Measurements from ENCODE around the gene ARID1A. TPM values are rescaled to one million over a fixed set of nuclear protein-coding genes. Genes with fewer than 3 reads are reported as not detected.
A peak's percentile ranks its signal among the peaks of the same experiment; 100 is the strongest.
"Not testable (repeated sequence)": the region's sequence is repeated elsewhere in the genome, so short reads cannot be mapped to it uniquely, and the experiment has no call there.

Gene ARID1A
- total RNA-seq, 2 donors from 2014 or later, result 71.4 to 92.8 TPM

GRCh38 chr1:26704629-26705028, 8.8 kb downstream of the ARID1A start:
- H3K27ac ChIP-seq, result peak overlapping the region in 1 of 2 donors; percentile 75

GRCh38 chr1:26705227-26705626, 9.4 kb downstream of the ARID1A start:
- H3K27me3 ChIP-seq (replicated peaks; ENCODE audit: insufficient read depth); H3K9me3 ChIP-seq; H3K4me3 ChIP-seq; DNase-seq (ENCODE audit: low spot score); intact Hi-C loops (cut with DNase I); H3K36me3 ChIP-seq: not testable (repeated sequence)
- WGBS, result 85% methylated on average over 4 of the region's 4 CpGs
- peaks cover 56% of the 10 kb centered on the region for H3K4me1 ChIP-seq (replicated peaks)
- peak overlapping the region in 1 of 2 donors; percentile 75 for H3K27ac ChIP-seq

More at GRCh38 chr1:26704629-26705028, 8.8 kb downstream of the ARID1A start:
- Histone ChIP-seq H3K9me3 (no peaks in the 10 kb centered on the region), H3K36me3 (no peaks in the 10 kb centered on the region), H3K27me3 (replicated peaks; ENCODE audit: insufficient read depth) (no peaks in the 10 kb centered on the region), H3K4me1 (replicated peaks) (peaks cover 60% of the 10 kb centered on the region), H3K4me3 (no peak overlapping the region)
- DNase-seq (ENCODE audit: low spot score), result no peak
- intact Hi-C loops (cut with DNase I), result no loop called here
- TF ChIP-seq POLR2AphosphoS5 (IDR thresholded peaks at IDR 0.05) (no peak), CTCF (IDR thresholded peaks at IDR 0.05) (no peak), POLR2A (IDR thresholded peaks at IDR 0.05) (no peak)
- 84% methylated on average over 5 of the region's 5 CpGs for WGBS

GRCh38 chr1:26705788-26706311, 10.0 kb downstream of the ARID1A start:
- peak; percentile 48 for DNase-seq (ENCODE audit: low spot score)
- Histone ChIP-seq H3K27ac (peak overlapping the region; percentile 52 to 75), H3K27me3 (replicated peaks; ENCODE audit: insufficient read depth) (no peaks in the 10 kb centered on the region), H3K36me3 (no peaks in the 10 kb centered on the region), H3K9me3 (no peaks in the 10 kb centered on the region), H3K4me1 (replicated peaks) (peaks cover 53% of the 10 kb centered on the region), H3K4me3 (no peak overlapping the region)
- intact Hi-C loops (cut with DNase I), result no loop called here
- WGBS, result 21% methylated on average over 1 of the region's 1 CpG
- TF ChIP-seq POLR2A (IDR thresholded peaks at IDR 0.05), result no peak
- TF ChIP-seq POLR2AphosphoS5 (IDR thresholded peaks at IDR 0.05), result peak; percentile 86

GRCh38 chr1:26706315-26706714, 10.5 kb downstream of the ARID1A start:
- intact Hi-C loops (cut with DNase I), result no loop called here
- Histone ChIP-seq H3K4me1 (replicated peaks) (peaks cover 48% of the 10 kb centered on the region), H3K27ac (peak overlapping the region; percentile 52 to 75), H3K27me3 (replicated peaks; ENCODE audit: insufficient read depth) (no peaks in the 10 kb centered on the region), H3K36me3 (no peaks in the 10 kb centered on the region), H3K4me3 (no peak overlapping the region), H3K9me3 (no peaks in the 10 kb centered on the region)
- no peak for DNase-seq (ENCODE audit: low spot score)
- WGBS, result 2% methylated on average over 5 of the region's 5 CpGs
- TF ChIP-seq CTCF (IDR thresholded peaks at IDR 0.05), result no peak
- TF ChIP-seq POLR2A (IDR thresholded peaks at IDR 0.05), result no peak
- no peak for TF ChIP-seq POLR2AphosphoS5 (IDR thresholded peaks at IDR 0.05)

- WGBS, result 78% methylated on average over 5 of the region's 5 CpGs
- H3K4me1 ChIP-seq (replicated peaks), result peaks cover 13% of the 10 kb centered on the region
- H3K27me3 ChIP-seq (replicated peaks; ENCODE audit: insufficient read depth), result no peaks in the 10 kb centered on the region
- intact Hi-C loops (cut with DNase I), result no loop called here
- no peaks in the 10 kb centered on the region for H3K36me3 ChIP-seq
- DNase-seq (ENCODE audit: low spot score), result no peak
- H3K27ac ChIP-seq, result no peak overlapping the region
- H3K4me3 ChIP-seq, result no peak overlapping the region
- no peaks in the 10 kb centered on the region for H3K9me3 ChIP-seq
- no peak for TF ChIP-seq POLR2A (IDR thresholded peaks at IDR 0.05)
- no peak for TF ChIP-seq CTCF (IDR thresholded peaks at IDR 0.05)
- no peak for TF ChIP-seq POLR2AphosphoS5 (IDR thresholded peaks at IDR 0.05)
Observed at GRCh38 chr1:26710811-26711210, 15.0 kb downstream of the ARID1A start.

- no peak overlapping the region for H3K4me3 ChIP-seq
- intact Hi-C loops (cut with DNase I), result no loop called here
- WGBS, result 96% methylated on average over 5 of the region's 5 CpGs
- no peak overlapping the region for H3K27ac ChIP-seq
- H3K9me3 ChIP-seq, result no peaks in the 10 kb centered on the region
- TF ChIP-seq POLR2AphosphoS5 (IDR thresholded peaks at IDR 0.05) (no peak), POLR2A (IDR thresholded peaks at IDR 0.05) (no peak)
- H3K27me3 ChIP-seq (replicated peaks; ENCODE audit: insufficient read depth), result no peaks in the 10 kb centered on the region
- H3K36me3 ChIP-seq, result no peaks in the 10 kb centered on the region
- H3K4me1 ChIP-seq (replicated peaks), result peaks cover 10% of the 10 kb centered on the region
- no peak for DNase-seq (ENCODE audit: low spot score)
Observed at GRCh38 chr1:26711777-26712176, 16.0 kb downstream of the ARID1A start.

Data from prostate gland (tissue), 2 donors.